PC-3 (cell line): ENCODE measurements around the gene U2AF1L4.

Experiments
- CTCF ChIP-seq: fragments of 300-600 bp; sonication (generic); conservative IDR thresholded peaks from 2 replicates; pipeline ENCODE4 v1.5.1; 2017; ENCODE audit warnings: antibody characterized with exemption, low read depth, mild to moderate bottlenecking, low read length
- EZH2 ChIP-seq: fragments of 300-600 bp; sonication (generic); IDR thresholded peaks from one replicate; pipeline ENCODE4 v1.6.1; 2017; ENCODE audit warnings: antibody characterized with exemption, mild to moderate bottlenecking, low read length; ENCODE audit not compliant: unreplicated experiment
- EZH2phosphoT487 ChIP-seq: fragments of 300-600 bp; sonication (generic); IDR thresholded peaks from 2 replicates; pipeline ENCODE4 v1.6.1; 2018; ENCODE audit warnings: mild to moderate bottlenecking, antibody characterized with exemption, low read length, borderline replicate concordance

DNA sequence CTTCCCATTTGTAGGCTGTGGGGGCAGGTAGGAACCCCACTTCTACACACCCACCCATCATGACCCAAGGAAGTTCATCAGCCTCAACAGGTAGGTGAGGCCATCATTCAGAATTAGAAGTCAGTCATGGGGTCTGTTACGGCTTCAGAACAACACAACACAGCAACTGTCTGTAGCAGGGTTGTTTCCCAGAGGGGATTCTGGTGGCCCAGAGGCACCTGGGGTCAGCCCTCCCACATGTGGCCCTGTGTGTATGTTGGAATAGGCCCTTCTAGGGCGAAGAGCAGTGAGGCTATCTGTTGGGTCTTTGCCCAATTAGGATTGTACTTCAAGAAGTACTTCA lies 6.4 kb downstream of the U2AF1L4 start:
- TF ChIP-seq EZH2 (no peak), CTCF (no peak), EZH2phosphoT487 (no peak)
